Measurements from ENCODE around the gene NUP93. TPM values are rescaled to one million over a fixed set of nuclear protein-coding genes. Genes with fewer than 3 reads are reported as not detected.

Gene NUP93
- total RNA-seq, 3 donors from 2014 or later (not counting 1 experiment from before 2014, with no cell fraction given): 83.7 to 88.8 (median 87.9) TPM

GRCh38 chr16:56732832-56733231 is 2.9 kb downstream of the NUP93 start:
- ATAC-seq: no peak

GRCh38 chr16:56734429-56734828 is 4.5 kb downstream of the NUP93 start:
- no peak for DNase-seq

More at GRCh38 chr16:56732832-56733231, 2.9 kb downstream of the NUP93 start:
- no peaks in the 10 kb centered on the region for H3K9me3 Mint-ChIP-seq
- H3K27ac Mint-ChIP-seq: no peak overlapping the region
- Histone ChIP-seq H3K9me3 (ENCODE audit: control insufficient read depth, insufficient read depth, low read length) (no peaks in the 10 kb centered on the region), H3K4me1 (ENCODE audit: control insufficient read depth, insufficient read depth, low read length) (peaks cover 14% of the 10 kb centered on the region), H3K27me3 (ENCODE audit: control insufficient read depth, insufficient read depth, low read length) (no peaks in the 10 kb centered on the region), H3K27ac (ENCODE audit: low read length) (no peak overlapping the region), H3K4me3 (ENCODE audit: low read length) (no peak overlapping the region), H3K36me3 (ENCODE audit: control insufficient read depth, insufficient read depth, low read length) (no peaks in the 10 kb centered on the region)
- no peak overlapping the region for H3K4me3 Mint-ChIP-seq
- TF ChIP-seq CTCF (IDR thresholded peaks at IDR 0.05): no peak
- DNase-seq: peak in 1 of 2 donors; percentile 39
- intact Hi-C loops (cut with micrococcal nuclease): no loop called here
- no peaks in the 10 kb centered on the region for H3K27me3 Mint-ChIP-seq (ENCODE audit: low read depth in 2 of 2)
- no peaks in the 10 kb centered on the region for H3K36me3 Mint-ChIP-seq
- peaks cover 12 to 16% of the 10 kb centered on the region in 2 donors for H3K4me1 Mint-ChIP-seq
- WGBS (ENCODE audit: insufficient coverage): 100% methylated on average over 1 of the region's 1 CpG

GRCh38 chr16:56736476-56736875 is 6.5 kb downstream of the NUP93 start:
- DNase-seq (no peak), ATAC-seq (no peak)
- Mint-ChIP-seq H3K9me3 (no peaks in the 10 kb centered on the region), H3K27me3 (ENCODE audit: low read depth in 2 of 2) (no peaks in the 10 kb centered on the region), H3K36me3 (no peaks in the 10 kb centered on the region), H3K27ac (peak overlapping the region in 1 of 2 donors; percentile 13), H3K4me1 (peaks cover under 1 to 5% of the 10 kb centered on the region in 2 donors), H3K4me3 (no peak overlapping the region)
- no peaks in the 10 kb centered on the region for H3K4me1 ChIP-seq (ENCODE audit: control insufficient read depth, insufficient read depth, low read length)
- 95% methylated on average over 3 of the region's 3 CpGs for WGBS (ENCODE audit: insufficient coverage)
- H3K27me3 ChIP-seq (ENCODE audit: control insufficient read depth, insufficient read depth, low read length): no peaks in the 10 kb centered on the region
- no peaks in the 10 kb centered on the region for H3K9me3 ChIP-seq (ENCODE audit: control insufficient read depth, insufficient read depth, low read length)
- H3K4me3 ChIP-seq (ENCODE audit: low read length): no peak overlapping the region
- no peaks in the 10 kb centered on the region for H3K36me3 ChIP-seq (ENCODE audit: control insufficient read depth, insufficient read depth, low read length)
- intact Hi-C loops (cut with micrococcal nuclease): no loop called here
- TF ChIP-seq CTCF (IDR thresholded peaks at IDR 0.05): no peak
- H3K27ac ChIP-seq (ENCODE audit: low read length): no peak overlapping the region

More at GRCh38 chr16:56734429-56734828, 4.5 kb downstream of the NUP93 start:
- no peaks in the 10 kb centered on the region for H3K36me3 Mint-ChIP-seq
- intact Hi-C loops (cut with micrococcal nuclease): no loop called here
- Histone ChIP-seq H3K9me3 (ENCODE audit: control insufficient read depth, insufficient read depth, low read length) (no peaks in the 10 kb centered on the region), H3K4me3 (ENCODE audit: low read length) (no peak overlapping the region), H3K27ac (ENCODE audit: low read length) (no peak overlapping the region), H3K4me1 (ENCODE audit: control insufficient read depth, insufficient read depth, low read length) (peaks cover 8% of the 10 kb centered on the region), H3K27me3 (ENCODE audit: control insufficient read depth, insufficient read depth, low read length) (no peaks in the 10 kb centered on the region), H3K36me3 (ENCODE audit: control insufficient read depth, insufficient read depth, low read length) (no peaks in the 10 kb centered on the region)
- no peak overlapping the region for H3K4me3 Mint-ChIP-seq
- H3K9me3 Mint-ChIP-seq: no peaks in the 10 kb centered on the region
- H3K4me1 Mint-ChIP-seq: peaks cover 4 to 8% of the 10 kb centered on the region in 2 donors
- no peaks in the 10 kb centered on the region for H3K27me3 Mint-ChIP-seq (ENCODE audit: low read depth in 2 of 2)
- no peak for TF ChIP-seq CTCF (IDR thresholded peaks at IDR 0.05)
- no peak overlapping the region for H3K27ac Mint-ChIP-seq
- ATAC-seq: no peak
- 95% methylated on average over 3 of the region's 3 CpGs for WGBS (ENCODE audit: insufficient coverage)

- intact Hi-C loops (cut with micrococcal nuclease): no loop called here
Observed at GRCh38 chr16:56737539-56737938, 7.6 kb downstream of the NUP93 start.

More at GRCh38 chr16:56737539-56737938, 7.6 kb downstream of the NUP93 start:
- H3K27ac ChIP-seq (ENCODE audit: low read length): no peak overlapping the region
- 97% methylated on average over 2 of the region's 2 CpGs for WGBS (ENCODE audit: insufficient coverage)
- no peak for ATAC-seq
- no peaks in the 10 kb centered on the region for H3K36me3 Mint-ChIP-seq
- no peaks in the 10 kb centered on the region for H3K36me3 ChIP-seq (ENCODE audit: control insufficient read depth, insufficient read depth, low read length)
- no peak overlapping the region for H3K4me3 Mint-ChIP-seq
- DNase-seq: no peak
- H3K4me3 ChIP-seq (ENCODE audit: low read length): no peak overlapping the region
- H3K9me3 ChIP-seq (ENCODE audit: control insufficient read depth, insufficient read depth, low read length): no peaks in the 10 kb centered on the region
- H3K4me1 Mint-ChIP-seq: peaks cover 8 to 13% of the 10 kb centered on the region in 2 donors
- no peaks in the 10 kb centered on the region for H3K4me1 ChIP-seq (ENCODE audit: control insufficient read depth, insufficient read depth, low read length)
- H3K27me3 Mint-ChIP-seq (ENCODE audit: low read depth in 2 of 2): no peaks in the 10 kb centered on the region
- no peaks in the 10 kb centered on the region for H3K27me3 ChIP-seq (ENCODE audit: control insufficient read depth, insufficient read depth, low read length)
- H3K27ac Mint-ChIP-seq: no peak overlapping the region
- H3K9me3 Mint-ChIP-seq: no peaks in the 10 kb centered on the region
- no peak for TF ChIP-seq CTCF (IDR thresholded peaks at IDR 0.05)
